Glomerular visceral epithelial cell (primary cell): ENCODE measurements around the gene ECT2.
"Not testable (repeated sequence)": the region's sequence is repeated elsewhere in the genome, so short reads cannot be mapped to it uniquely, and the experiment has no call there.

ENCODE experiments used
- DNase-seq: peaks from one replicate; pipeline ENCODE4 v3.0.0-alpha.2; 2016; ENCODE audit errors: extremely low spot score

The ECT2 gene

DNA sequence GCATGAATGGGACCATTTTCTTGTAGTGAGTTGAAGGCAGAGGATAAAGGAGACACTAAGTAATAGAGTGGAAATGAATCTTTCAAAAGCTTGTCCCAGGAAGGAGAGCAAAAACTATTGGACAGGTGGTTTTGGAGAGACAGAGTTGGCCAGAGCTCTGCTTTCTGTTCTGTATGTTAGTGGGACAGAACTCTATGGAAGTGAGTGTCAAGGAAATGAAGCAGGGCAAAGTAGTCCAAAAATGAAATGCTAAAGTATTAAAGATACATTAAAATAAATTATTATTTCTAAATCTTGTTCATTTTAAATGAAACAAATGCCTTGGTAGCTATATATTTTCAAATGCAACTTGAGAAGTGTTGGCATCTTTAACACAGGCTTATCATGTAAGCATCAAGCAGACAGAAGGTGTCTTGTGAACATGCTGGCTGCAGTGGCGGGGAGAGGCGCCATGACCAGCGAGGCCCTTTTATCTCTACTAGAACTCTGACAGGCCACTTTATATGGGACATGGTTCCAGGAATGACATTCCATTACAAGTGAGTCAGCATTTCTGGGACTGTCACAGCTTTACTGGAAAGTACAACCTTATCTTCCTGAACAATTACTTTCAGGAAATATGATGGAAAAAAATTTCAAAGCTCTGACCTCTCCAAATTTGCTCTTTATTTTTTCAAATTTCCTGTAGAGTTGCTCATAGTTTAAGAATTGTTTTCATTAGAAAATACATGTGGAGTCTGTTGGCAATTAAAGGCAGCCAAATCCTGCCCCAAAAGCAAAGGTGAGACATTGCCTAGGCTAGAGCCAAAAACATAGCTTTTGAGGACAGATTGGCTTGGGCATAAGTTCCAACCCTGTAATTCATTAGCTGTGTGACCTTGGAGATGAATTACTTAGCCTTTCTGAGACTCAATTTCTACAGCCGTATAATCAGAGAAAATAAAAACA, 106.5 kb downstream of the ECT2 start:
- peak; percentile 8 for DNase-seq

DNA sequence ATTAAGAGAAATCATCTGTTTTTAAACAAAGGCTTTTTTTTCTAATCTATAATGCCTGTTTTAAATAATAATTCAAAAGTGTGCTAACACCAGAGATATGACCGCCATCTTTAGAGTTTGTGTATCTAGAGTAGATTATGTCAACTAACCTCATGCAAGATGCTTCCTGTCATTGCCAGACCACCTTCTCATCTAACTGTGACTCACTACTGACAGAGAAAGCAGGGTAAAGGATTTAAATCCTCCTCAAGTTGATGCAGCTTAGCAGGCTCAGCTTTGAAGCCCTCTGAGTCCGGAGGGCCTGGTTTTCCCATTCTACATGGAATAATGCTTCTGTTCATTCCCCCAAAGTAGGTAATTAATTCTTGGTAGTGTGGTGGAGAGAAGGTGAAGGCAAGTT, 108.5 kb downstream of the ECT2 start:
- no peak for DNase-seq

DNA sequence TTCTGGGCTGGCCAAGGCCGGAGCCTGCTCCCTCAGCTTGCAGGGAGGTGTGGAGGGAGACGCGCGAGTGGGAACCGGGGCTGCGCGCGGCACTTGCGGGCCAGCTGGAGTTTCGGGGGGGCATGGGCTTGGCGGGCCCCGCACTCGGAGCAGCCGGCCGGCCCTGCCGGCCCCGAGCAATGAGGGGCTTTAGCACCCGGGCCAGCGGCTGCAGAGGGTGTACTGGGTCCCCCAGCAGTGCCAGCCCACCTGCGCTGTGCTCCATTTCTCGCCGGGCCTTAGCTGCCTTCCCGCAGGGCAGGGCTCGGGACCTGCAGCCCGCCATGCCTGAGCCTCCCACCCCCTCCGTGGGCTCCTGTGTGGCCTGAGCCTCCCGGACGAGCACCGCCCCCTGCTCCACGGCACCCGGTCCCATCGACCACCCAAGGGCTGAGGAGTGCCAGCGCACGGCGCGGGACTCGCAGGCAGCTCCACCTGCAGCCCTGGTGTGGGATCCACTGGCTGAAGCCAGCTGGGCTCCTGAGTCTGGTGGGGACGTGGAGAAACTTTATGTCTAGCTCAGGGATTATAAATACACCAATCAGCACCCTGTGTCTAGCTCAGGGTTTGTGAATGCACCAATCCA, 116.3 kb downstream of the ECT2 start:
- DNase-seq: not testable (repeated sequence)

DNA sequence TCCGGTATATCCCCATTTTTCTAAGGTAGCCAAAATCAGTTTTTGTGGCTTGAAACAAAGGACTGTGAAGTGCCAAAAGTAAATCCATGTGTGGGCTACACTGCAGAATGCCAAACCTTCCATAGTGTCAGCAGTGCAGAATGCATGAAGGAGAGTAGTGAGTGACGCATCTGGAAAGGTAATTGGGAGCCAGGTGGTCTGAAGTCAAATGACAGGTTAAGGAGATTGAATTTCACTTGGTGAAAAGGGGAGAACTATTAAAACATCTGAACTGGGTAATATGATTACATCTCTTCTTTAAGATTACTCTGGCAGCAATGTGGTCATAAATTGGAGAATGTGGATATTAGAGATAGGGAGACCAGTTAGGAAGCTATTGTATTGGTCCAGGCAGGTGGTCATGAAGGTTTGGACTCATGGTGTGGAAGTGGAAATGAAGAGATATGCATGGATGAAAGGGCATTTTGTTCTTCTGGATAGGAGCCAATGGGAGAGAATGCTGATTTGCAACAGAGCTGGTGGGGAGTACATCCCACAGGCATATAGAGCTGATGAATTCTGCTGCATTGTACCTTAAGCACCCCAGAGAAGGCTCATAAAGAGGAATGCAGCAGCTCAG, 118.2 kb downstream of the ECT2 start:
- no peak for DNase-seq

DNA sequence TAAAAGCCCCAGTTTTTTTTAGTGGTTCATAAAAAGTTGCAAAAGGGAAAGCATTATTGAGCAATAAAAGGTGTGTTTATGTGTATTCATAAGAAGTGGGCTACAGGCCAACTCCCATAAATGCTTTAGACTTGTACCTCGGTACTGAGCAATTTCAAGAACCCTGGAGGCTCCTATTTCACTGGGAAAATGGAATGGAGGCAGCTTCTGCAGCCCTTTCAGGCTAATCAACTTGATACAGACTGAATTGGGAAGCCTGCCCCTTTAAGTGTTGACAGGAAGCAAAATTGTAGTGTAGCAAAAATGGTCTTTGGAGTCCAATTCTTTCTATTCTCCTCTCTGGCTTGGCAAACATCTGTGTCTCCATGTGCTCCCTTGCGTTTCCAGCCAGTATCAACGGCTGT, 118.8 kb downstream of the ECT2 start:
- no peak for DNase-seq

DNA sequence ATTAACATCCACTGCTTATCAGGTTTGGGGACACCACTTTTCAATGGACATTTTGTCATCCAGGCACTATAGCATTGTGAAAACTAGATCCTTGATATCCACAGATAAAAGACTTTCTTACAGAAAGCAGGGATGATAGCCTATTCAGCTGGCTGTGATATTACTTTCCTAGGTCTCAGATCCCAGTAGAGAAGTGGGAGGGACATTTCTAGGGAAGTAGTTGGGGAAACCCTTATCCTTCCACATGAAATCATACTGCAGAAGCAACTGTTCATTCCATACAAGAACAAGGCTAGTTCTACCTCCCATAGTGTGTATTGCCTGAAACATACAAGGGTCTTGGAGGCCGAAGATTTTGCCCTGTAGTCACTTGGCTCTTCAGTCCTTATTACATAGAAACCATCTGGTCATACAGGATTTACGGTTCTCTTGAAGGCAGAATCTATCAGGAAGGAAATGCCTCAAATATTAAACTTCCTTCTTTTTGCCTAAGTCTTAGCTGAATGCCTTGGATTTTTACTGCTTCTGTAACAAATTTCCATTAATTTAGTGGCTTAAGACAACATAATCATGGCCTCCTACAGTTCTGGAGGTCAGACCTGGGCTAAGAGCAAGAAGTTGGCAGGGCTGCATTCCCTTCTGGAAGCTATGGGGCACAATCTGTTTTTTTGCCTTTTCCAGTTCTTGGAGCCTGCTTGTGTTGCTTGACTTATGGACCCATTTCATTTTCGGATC, 119.4 kb downstream of the ECT2 start:
- DNase-seq: no peak
